Measurements from ENCODE around the gene TFAP2C. TPM values are rescaled to one million over a fixed set of nuclear protein-coding genes. Genes with fewer than 3 reads are reported as not detected.

TFAP2C gene
- total and polyA plus RNA-seq, 4 donors, result under 0.01 TPM; not detected in 3

GRCh38 chr20:56580226-56580625, 48.9 kb upstream of the TFAP2C start:
- H3K4me3 ChIP-seq (ENCODE audit: low read depth in 1 of 3, low read length in 3 of 3), result no peak overlapping the region
- DNase-seq (ENCODE audit: low spot score), result no peak
- no peak for TF ChIP-seq RAD21 (IDR thresholded peaks at IDR 0.05)
- no peak for TF ChIP-seq FOXA2 (IDR thresholded peaks at IDR 0.05)
- TF ChIP-seq NR2F2 (IDR thresholded peaks at IDR 0.05), result no peak
- no peak for TF ChIP-seq RXRA (IDR thresholded peaks at IDR 0.05)
- TF ChIP-seq, protein P1, sequence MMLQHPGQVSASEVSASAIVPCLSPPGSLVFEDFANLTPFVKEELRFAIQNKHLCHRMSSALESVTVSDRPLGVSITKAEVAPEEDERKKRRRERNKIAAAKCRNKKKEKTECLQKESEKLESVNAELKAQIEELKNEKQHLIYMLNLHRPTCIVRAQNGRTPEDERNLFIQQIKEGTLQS (IDR thresholded peaks at IDR 0.05), result no peak
- TF ChIP-seq, protein P2, sequence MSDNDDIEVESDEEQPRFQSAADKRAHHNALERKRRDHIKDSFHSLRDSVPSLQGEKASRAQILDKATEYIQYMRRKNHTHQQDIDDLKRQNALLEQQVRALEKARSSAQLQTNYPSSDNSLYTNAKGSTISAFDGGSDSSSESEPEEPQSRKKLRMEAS (IDR thresholded peaks at IDR 0.05), result no peak
- no peak for TF ChIP-seq JUND (IDR thresholded peaks at IDR 0.05)
- peaks cover 0 to 4% (median 0%) of the 10 kb centered on the region in 4 donors for H3K27me3 ChIP-seq (ENCODE audit: control insufficient read depth in 4 of 4, insufficient read depth in 4 of 4, low read length in 3 of 4)
- H3K4me1 ChIP-seq (ENCODE audit: control insufficient read depth in 4 of 4, insufficient read depth in 4 of 4, low read length in 3 of 4), result no peaks in the 10 kb centered on the region
- WGBS, result 87% methylated on average over 12 of the region's 12 CpGs
- no peaks in the 10 kb centered on the region for H3K9me3 ChIP-seq (ENCODE audit: control insufficient read depth in 4 of 4, low read length in 3 of 4)
- H3K9ac ChIP-seq (ENCODE audit: low read depth in 1 of 2, low read length in 2 of 2), result no peak overlapping the region
- no peaks in the 10 kb centered on the region for H3K36me3 ChIP-seq (ENCODE audit: control insufficient read depth in 4 of 4, insufficient read depth in 3 of 4, low read depth in 1 of 4, low read length in 3 of 4)
- H3K27ac ChIP-seq (ENCODE audit: low read depth in 1 of 2, low read length in 2 of 2), result no peak overlapping the region

DNA sequence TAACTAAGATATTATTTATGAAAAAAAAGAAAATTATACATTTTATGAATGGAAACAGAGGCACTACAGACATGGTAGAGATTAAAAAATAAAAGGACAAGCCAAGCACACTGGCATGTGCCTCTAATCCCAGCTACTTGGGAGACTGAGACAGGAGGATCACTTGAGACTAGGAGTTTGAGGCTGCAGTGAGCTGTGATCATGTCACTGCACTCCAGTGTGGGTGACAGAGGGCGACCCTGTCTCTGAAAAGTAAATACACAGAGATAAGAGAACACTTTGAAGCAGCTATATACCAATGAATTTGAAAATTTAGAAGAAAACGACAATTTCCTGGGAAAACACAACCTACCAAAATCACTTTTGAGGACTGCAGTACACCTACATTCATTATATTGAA, 47.4 kb upstream of the TFAP2C start:
- Histone ChIP-seq H3K9me3 (ENCODE audit: control insufficient read depth in 4 of 4, low read length in 3 of 4) (no peaks in the 10 kb centered on the region), H3K36me3 (ENCODE audit: control insufficient read depth in 4 of 4, insufficient read depth in 3 of 4, low read depth in 1 of 4, low read length in 3 of 4) (no peaks in the 10 kb centered on the region), H3K27me3 (ENCODE audit: control insufficient read depth in 4 of 4, insufficient read depth in 4 of 4, low read length in 3 of 4) (peaks cover 0 to 4% (median 0%) of the 10 kb centered on the region in 4 donors), H3K9ac (ENCODE audit: low read depth in 1 of 2, low read length in 2 of 2) (no peak overlapping the region), H3K4me3 (ENCODE audit: low read depth in 1 of 3, low read length in 3 of 3) (no peak overlapping the region), H3K27ac (ENCODE audit: low read depth in 1 of 2, low read length in 2 of 2) (no peak overlapping the region), H3K4me1 (ENCODE audit: control insufficient read depth in 4 of 4, insufficient read depth in 4 of 4, low read length in 3 of 4) (no peaks in the 10 kb centered on the region)
- TF ChIP-seq HNF4A (conservative IDR thresholded peaks at IDR 0.05), result no peak
- TF ChIP-seq, protein P2 (IDR thresholded peaks at IDR 0.05), result no peak
- TF ChIP-seq, protein P3, sequence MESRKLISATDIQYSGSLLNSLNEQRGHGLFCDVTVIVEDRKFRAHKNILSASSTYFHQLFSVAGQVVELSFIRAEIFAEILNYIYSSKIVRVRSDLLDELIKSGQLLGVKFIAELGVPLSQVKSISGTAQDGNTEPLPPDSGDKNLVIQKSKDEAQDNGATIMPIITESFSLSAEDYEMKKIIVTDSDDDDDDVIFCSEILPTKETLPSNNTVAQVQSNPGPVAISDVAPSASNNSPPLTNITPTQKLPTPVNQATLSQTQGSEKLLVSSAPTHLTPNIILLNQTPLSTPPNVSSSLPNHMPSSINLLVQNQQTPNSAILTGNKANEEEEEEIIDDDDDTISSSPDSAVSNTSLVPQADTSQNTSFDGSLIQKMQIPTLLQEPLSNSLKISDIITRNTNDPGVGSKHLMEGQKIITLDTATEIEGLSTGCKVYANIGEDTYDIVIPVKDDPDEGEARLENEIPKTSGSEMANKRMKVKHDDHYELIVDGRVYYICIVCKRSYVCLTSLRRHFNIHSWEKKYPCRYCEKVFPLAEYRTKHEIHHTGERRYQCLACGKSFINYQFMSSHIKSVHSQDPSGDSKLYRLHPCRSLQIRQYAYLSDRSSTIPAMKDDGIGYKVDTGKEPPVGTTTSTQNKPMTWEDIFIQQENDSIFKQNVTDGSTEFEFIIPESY (IDR thresholded peaks at IDR 0.05), result no peak
- no peak for TF ChIP-seq TAF1 (conservative IDR thresholded peaks at IDR 0.05)
- TF ChIP-seq, protein P1 (IDR thresholded peaks at IDR 0.05), result no peak
- TF ChIP-seq REST (IDR thresholded peaks at IDR 0.05), result no peak
- no peak for TF ChIP-seq FOXA1 (IDR thresholded peaks at IDR 0.05)
- TF ChIP-seq EGR1 (IDR thresholded peaks at IDR 0.05; ENCODE audit: low read depth in 2 of 2), result no peak
- TF ChIP-seq JUND (IDR thresholded peaks at IDR 0.05), result no peak
- TF ChIP-seq GABPA (IDR thresholded peaks at IDR 0.05 in 1 of 2, conservative IDR thresholded peaks at IDR 0.05 in 1 of 2), result no peak
- no peak for TF ChIP-seq NR2F2 (IDR thresholded peaks at IDR 0.05)
- TF ChIP-seq FOXA2 (IDR thresholded peaks at IDR 0.05), result no peak
- TF ChIP-seq YY1 (IDR thresholded peaks at IDR 0.05), result no peak
- TF ChIP-seq CTCF (IDR thresholded peaks at IDR 0.05; ENCODE audit: low read depth, low read length, missing input control), result no peak
- no peak for TF ChIP-seq RAD21 (IDR thresholded peaks at IDR 0.05)
- TF ChIP-seq RXRA (IDR thresholded peaks at IDR 0.05), result no peak
- no peak for TF ChIP-seq HNF4G (IDR thresholded peaks at IDR 0.05)
- no peak for DNase-seq (ENCODE audit: low spot score)
- WGBS, result 24% methylated on average over 2 of the region's 2 CpGs
